ENCODE measurements around the gene NDP.

GRCh38 chrX:43899878-43900815 is 73.0 kb downstream of the NDP start:
- TF ChIP-seq POLR2AphosphoS5 (IDR thresholded peaks at IDR 0.05; ENCODE audit: borderline replicate concordance, low read depth, low read length), result no peak
- TF ChIP-seq EZH2 (IDR thresholded peaks at IDR 0.05), result no peak

Data from SK-N-MC (cell line).